Lung (tissue), 12 donors: ENCODE data around the gene MLH3. TPM values are rescaled to one million over a fixed set of nuclear protein-coding genes. Genes with fewer than 3 reads are reported as not detected.
A peak's percentile ranks its signal among the peaks of the same experiment; 100 is the strongest.

ENCODE experiments used
- ATAC-seq: fragments of 200-7000 bp; cut with Tn5 transposase; one replicate; pipeline ENCODE4 v1.9.1; 2020; ENCODE audit warnings: moderate number of reproducible peaks; ENCODE audit not compliant: insufficient read depth, low FRiP score
- DNase-seq, 3 donors: peaks; one replicate each; pipeline ENCODE4 v3.0.0-alpha.2; 2013 to 2017
- H3K27ac ChIP-seq, 2 donors: one replicate each; pipeline ENCODE4 v1.5.1; 2013; ENCODE audit warnings: mild to moderate bottlenecking in 2 of 2, moderate library complexity in 2 of 2, control low read depth in 1 of 2, inconsistent platforms in 1 of 2, low read depth in 1 of 2, low read length in 1 of 2
- H3K27me3 ChIP-seq, 3 donors: one replicate each; pipeline ENCODE4 v1.5.1; 2013; ENCODE audit warnings: low read length in 2 of 3; ENCODE audit not compliant: control insufficient read depth in 3 of 3, insufficient read depth in 3 of 3
- H3K36me3 ChIP-seq, 4 donors: one replicate each; pipeline ENCODE4 v1.5.1; 2013; ENCODE audit warnings: low read length in 4 of 4, mild to moderate bottlenecking in 1 of 4, moderate library complexity in 1 of 4; ENCODE audit not compliant: control insufficient read depth in 4 of 4, insufficient read depth in 4 of 4
- H3K4me1 ChIP-seq, 5 donors: one replicate each; pipeline ENCODE4 v1.5.1; 2013; ENCODE audit warnings: low read length in 5 of 5, mild to moderate bottlenecking in 2 of 5, moderate library complexity in 1 of 5; ENCODE audit not compliant: control insufficient read depth in 5 of 5, insufficient read depth in 5 of 5
- H3K4me3 ChIP-seq: one replicate; pipeline ENCODE4 v1.5.1; 2013; ENCODE audit warnings: mild to moderate bottlenecking, control low read depth, moderate library complexity
- H3K9ac ChIP-seq, 2 donors: one replicate each; pipeline ENCODE4 v1.5.1; 2013; ENCODE audit warnings: low read length in 2 of 2, control low read depth in 1 of 2; ENCODE audit not compliant: insufficient read depth in 1 of 2
- H3K9me3 ChIP-seq, 4 donors: one replicate each; pipeline ENCODE4 v1.5.1; 2013; ENCODE audit warnings: low read length in 3 of 4, mild to moderate bottlenecking in 1 of 4, moderate library complexity in 1 of 4; ENCODE audit not compliant: control insufficient read depth in 4 of 4, insufficient read depth in 3 of 4
- WGBS, 2 donors: extraction: QIAGEN DNeasy Blood & Tissue Kit; methylation state at CpG; one replicate each; pipeline ENCODE4 v1.1.7; 2013; 5-methylcytosine and 5-hydroxymethylcytosine counted together
- polyA plus RNA-seq, 2 donors: library from polyadenylated mRNA; stranded (reverse); fragments of 200-250 nt; gene quantifications; one replicate each; pipeline ENCODE4 v1.2.1, GENCODE V29; 2013
- total RNA-seq, 2 donors: library from RNA; depleted of rRNA in 1 of 2; stranded (reverse); fragments of >200 nt in 1 of 2; gene quantifications; one replicate each; pipeline ENCODE4 v1.2.1, GENCODE V29; 2014 to 2021
- TF ChIP-seq, protein P1 (sequence below): IDR thresholded peaks from 2 replicates; pipeline ENCODE4 v1.5.1; 2012; ENCODE audit warnings: mild to moderate bottlenecking; ENCODE audit errors: control extremely low read depth, extremely low read depth
- donor health status: control.
- donor health status: control.
- donor health status: Bipolar disorder and iron deficiency.
- donor health status: healthy.
- donor health status: DM: yes; HTN: yes; CAD: no.

MLH3 gene
- total and polyA plus RNA-seq, 4 donors, result 10.1 to 60.6 (median 19.9) TPM

GRCh38 chr14:75049136-75049535, 2.1 kb downstream of the MLH3 start:
- peaks cover 0 to 7% (median 0%) of the 10 kb centered on the region in 4 donors for H3K36me3 ChIP-seq
- H3K4me1 ChIP-seq, result peaks cover 5 to 64% (median 10%) of the 10 kb centered on the region in 5 donors
- TF ChIP-seq, protein P1, sequence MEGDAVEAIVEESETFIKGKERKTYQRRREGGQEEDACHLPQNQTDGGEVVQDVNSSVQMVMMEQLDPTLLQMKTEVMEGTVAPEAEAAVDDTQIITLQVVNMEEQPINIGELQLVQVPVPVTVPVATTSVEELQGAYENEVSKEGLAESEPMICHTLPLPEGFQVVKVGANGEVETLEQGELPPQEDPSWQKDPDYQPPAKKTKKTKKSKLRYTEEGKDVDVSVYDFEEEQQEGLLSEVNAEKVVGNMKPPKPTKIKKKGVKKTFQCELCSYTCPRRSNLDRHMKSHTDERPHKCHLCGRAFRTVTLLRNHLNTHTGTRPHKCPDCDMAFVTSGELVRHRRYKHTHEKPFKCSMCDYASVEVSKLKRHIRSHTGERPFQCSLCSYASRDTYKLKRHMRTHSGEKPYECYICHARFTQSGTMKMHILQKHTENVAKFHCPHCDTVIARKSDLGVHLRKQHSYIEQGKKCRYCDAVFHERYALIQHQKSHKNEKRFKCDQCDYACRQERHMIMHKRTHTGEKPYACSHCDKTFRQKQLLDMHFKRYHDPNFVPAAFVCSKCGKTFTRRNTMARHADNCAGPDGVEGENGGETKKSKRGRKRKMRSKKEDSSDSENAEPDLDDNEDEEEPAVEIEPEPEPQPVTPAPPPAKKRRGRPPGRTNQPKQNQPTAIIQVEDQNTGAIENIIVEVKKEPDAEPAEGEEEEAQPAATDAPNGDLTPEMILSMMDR, result no peak
- no peak overlapping the region for H3K9ac ChIP-seq
- no peaks in the 10 kb centered on the region for H3K27me3 ChIP-seq
- peak overlapping the region in 1 of 2 donors; percentile 74 for H3K27ac ChIP-seq
- no peak for DNase-seq
- no peaks in the 10 kb centered on the region for H3K9me3 ChIP-seq
- ATAC-seq, result no peak
- no peak overlapping the region for H3K4me3 ChIP-seq
- 82 to 92% methylated on average over 5 of the region's 5 CpGs for WGBS, 2 donors

- Histone ChIP-seq H3K4me3 (no peak overlapping the region), H3K9me3 (no peaks in the 10 kb centered on the region), H3K27me3 (no peaks in the 10 kb centered on the region), H3K36me3 (peaks cover 0 to 7% (median under 1%) of the 10 kb centered on the region in 4 donors), H3K9ac (no peak overlapping the region), H3K4me1 (peaks cover 0 to 64% (median 10%) of the 10 kb centered on the region in 5 donors), H3K27ac (no peak overlapping the region)
- TF ChIP-seq, protein P1, result no peak
- ATAC-seq, result no peak
- no peak for DNase-seq
- WGBS, 2 donors, result 86 to 91% methylated on average over 2 of the region's 2 CpGs
Observed at GRCh38 chr14:75048101-75048500, 3.2 kb downstream of the MLH3 start.

DNA sequence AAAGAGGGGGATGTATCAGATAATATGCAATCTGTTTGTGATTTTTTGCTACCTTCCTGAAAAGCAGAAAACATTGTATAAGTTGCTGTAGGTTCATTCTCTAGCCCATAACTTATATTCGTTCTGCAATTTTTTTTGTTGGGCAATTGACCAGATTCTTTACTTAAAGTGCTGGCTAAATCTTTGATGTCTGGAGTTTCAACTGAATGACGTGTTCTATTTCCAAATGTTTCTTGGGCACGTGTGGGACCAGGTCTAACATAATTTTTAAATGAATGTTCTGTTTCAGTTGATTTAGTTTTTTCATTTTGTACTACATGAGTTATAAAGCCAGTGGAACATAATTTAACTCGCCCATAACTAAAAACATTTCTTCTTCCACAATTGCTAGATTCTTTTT, 3.8 kb downstream of the MLH3 start:
- ATAC-seq (no peak), DNase-seq (no peak)
- TF ChIP-seq, protein P1, result no peak
- Histone ChIP-seq H3K36me3 (peaks cover 0 to 7% (median 1%) of the 10 kb centered on the region in 4 donors), H3K9ac (no peak overlapping the region), H3K27ac (no peak overlapping the region), H3K9me3 (no peaks in the 10 kb centered on the region), H3K4me3 (no peak overlapping the region), H3K4me1 (peaks cover 1 to 63% (median 10%) of the 10 kb centered on the region in 5 donors), H3K27me3 (no peaks in the 10 kb centered on the region)
- WGBS, 2 donors, result 85 to 94% methylated on average over 4 of the region's 4 CpGs

DNA sequence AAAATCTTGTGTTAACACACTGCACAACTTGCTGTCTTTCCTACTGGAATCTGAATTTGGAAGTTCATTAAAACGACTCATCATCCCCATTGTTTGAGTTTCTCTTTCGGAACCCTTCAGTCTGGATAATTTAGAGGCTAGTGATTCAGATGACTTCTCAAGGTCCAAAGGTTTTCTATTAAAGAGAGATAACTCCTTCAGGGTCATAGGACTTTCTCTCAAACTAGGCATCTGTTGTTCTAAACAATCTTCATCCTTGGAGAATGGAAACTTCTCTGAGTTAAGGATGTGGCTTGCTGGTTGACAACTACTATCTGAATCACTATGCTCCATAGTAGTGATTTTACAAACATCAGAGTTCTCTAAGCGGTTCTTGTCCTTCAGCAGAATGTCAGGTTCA, 4.4 kb downstream of the MLH3 start:
- H3K9ac ChIP-seq, result no peak overlapping the region
- no peak overlapping the region for H3K4me3 ChIP-seq
- no peak overlapping the region for H3K27ac ChIP-seq
- DNase-seq, result no peak
- TF ChIP-seq, protein P1, result no peak
- H3K36me3 ChIP-seq, result peaks cover 2 to 7% (median 3%) of the 10 kb centered on the region in 4 donors
- WGBS, 2 donors, result 94% methylated on average over 3 of the region's 3 CpGs
- ATAC-seq, result no peak
- H3K27me3 ChIP-seq, result no peaks in the 10 kb centered on the region
- H3K9me3 ChIP-seq, result no peaks in the 10 kb centered on the region
- H3K4me1 ChIP-seq, result peaks cover 6 to 65% (median 10%) of the 10 kb centered on the region in 5 donors
